ENCODE measurements around the gene MBD6. TPM values are rescaled to one million over a fixed set of nuclear protein-coding genes. Genes with fewer than 3 reads are reported as not detected.
"Not testable (repeated sequence)": the region's sequence is repeated elsewhere in the genome, so short reads cannot be mapped to it uniquely, and the experiment has no call there.

MBD6 gene
- total RNA-seq, 1 donor from 2014 or later, result 78.0 TPM

GRCh38 chr12:57488402-57489156 is 34.0 kb upstream of the MBD6 start:
- intact Hi-C loops (cut with micrococcal nuclease), result no loop called here

- intact Hi-C loops (cut with micrococcal nuclease), result no loop called here
These were observed 33.4 kb upstream of the MBD6 start for GRCh38 chr12:57489157-57489641.

DNA sequence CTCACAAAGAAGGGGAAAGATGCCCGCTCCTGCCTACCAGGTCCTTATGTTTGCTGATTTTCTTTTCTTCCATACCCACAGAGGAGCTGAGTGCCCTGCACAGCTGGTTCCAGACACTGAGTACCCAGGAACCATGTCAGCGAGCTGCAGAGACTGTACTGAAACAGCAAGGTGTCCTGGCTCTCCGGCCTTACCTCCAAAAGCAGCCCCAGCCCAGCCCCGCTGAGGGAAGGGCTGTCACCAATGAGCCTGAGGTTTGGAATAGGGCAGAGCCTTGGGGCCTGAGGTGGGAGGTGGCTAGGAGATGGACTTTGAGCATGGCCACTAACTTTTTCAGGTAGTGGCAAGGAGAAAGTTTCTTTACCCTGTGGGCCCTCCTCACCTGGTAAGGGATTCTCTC is 32.5 kb upstream of the MBD6 start:
- intact Hi-C loops (cut with micrococcal nuclease), result no loop called here

- intact Hi-C loops (cut with micrococcal nuclease), result no loop called here
These were observed 31.0 kb upstream of the MBD6 start for GRCh38 chr12:57491393-57492280.

GRCh38 chr12:57495051-57495701 is 27.4 kb upstream of the MBD6 start:
- intact Hi-C loops (cut with micrococcal nuclease), result not testable (repeated sequence)

- intact Hi-C loops (cut with micrococcal nuclease), result no loop called here
These were observed 25.8 kb upstream of the MBD6 start for GRCh38 chr12:57496822-57497221.

GRCh38 chr12:57497223-57498131 is 25.1 kb upstream of the MBD6 start:
- intact Hi-C loops (cut with micrococcal nuclease), result no loop called here

DNA sequence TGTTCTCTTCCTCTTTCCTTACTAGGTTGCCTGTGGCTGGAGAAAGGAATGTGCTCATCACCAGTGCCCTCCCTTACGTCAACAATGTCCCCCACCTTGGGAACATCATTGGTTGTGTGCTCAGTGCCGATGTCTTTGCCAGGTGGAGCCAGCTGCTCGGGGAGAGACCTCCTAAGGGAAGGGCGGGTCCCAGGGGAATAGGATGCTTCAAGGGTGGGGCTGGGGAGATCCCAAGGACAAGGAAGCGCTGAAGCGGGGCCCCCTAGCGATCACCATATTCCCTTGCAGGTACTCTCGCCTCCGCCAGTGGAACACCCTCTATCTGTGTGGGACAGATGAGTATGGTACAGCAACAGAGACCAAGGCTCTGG is 24.5 kb upstream of the MBD6 start:
- intact Hi-C loops (cut with micrococcal nuclease), result no loop called here

DNA sequence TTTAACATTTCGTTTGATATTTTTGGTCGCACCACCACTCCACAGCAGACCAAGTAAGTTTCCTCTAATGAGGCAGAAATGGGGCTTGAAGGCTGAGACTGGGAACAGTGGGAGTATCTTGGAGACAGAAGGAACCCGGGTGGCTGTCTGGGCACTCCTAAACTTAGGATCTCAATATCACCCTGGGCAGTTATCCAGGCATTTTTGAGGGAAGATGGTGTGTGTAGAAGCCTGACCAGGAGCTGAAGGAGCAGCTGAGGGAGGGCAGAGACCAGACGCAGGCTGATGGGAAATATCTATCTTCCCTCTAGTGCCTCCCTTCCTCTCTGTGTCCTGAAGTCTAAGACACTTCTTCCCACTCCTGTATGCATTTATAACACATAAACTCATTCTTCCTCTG is 24.1 kb upstream of the MBD6 start:
- intact Hi-C loops (cut with micrococcal nuclease), result no loop called here

DNA sequence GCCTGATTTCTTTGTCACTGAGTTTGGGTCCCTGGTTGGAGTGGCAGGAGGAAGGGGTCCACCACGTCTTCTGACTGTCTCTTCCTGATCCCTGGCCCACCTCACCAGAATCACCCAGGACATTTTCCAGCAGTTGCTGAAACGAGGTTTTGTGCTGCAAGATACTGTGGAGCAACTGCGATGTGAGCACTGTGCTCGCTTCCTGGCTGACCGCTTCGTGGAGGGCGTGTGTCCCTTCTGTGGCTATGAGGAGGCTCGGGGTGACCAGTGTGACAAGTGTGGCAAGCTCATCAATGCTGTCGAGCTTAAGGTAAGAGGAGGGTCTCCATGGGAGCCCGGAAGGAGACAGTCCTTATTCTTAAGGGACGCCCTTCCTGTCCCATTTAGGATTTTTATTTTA is 22.4 kb upstream of the MBD6 start:
- intact Hi-C loops (cut with micrococcal nuclease), result no loop called here

DNA sequence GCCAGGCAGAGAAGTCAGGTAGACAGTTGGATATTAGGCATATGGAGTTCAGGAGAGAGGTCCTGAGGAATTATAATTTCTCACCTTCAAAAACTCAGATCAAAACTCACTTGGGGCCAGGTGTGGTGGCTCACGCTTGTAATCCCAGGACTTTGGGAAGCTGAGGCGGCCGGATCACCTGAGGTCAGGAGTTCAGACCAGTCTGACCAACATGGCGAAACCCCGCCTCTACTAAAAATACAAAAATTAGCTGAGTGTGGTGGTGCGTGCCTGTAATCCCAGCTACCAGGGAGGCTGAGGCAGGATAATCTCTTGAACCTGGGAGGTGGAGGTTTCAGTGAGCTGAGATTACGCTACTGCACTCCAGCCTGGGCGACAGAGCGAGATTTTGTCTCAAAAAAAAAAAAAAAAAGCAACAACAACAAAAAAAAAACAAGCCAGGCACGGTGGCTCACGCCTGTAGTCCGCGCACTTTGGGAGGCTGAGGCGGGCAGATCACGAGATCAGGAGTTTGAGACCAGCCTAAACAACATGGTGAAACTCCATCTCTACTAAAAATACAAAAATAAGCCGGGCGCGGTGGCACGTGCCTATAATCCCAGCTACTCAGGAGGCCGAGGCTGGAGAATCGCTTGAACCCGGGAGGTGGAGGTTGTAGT is 20.2 kb upstream of the MBD6 start:
- intact Hi-C loops (cut with micrococcal nuclease), result not testable (repeated sequence)

- intact Hi-C loops (cut with micrococcal nuclease), result not testable (repeated sequence)
These were observed 16.1 kb upstream of the MBD6 start for GRCh38 chr12:57506541-57506940.

DNA sequence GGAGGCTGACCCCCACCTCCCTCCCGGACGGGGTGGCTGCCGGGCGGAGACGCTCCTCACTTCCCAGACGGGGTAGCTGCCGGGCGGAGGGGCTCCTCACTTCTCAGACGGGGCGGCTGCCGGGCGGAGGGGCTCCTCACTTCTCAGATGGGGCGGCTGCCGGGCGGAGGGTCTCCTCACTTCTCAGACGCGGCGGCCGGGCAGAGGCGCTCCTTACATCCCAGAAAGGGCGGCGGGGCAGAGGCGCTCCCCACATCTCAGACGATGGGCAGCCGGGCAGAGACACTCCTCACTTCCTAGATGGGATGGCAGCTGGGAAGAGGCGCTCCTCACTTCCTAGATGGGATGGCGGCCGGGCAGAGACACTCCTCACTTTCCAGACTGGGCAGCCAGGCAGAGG is 14.8 kb upstream of the MBD6 start:
- intact Hi-C loops (cut with micrococcal nuclease), result not testable (repeated sequence)

GRCh38 chr12:57511161-57511560 is 11.5 kb upstream of the MBD6 start:
- intact Hi-C loops (cut with micrococcal nuclease), result no loop called here

DNA sequence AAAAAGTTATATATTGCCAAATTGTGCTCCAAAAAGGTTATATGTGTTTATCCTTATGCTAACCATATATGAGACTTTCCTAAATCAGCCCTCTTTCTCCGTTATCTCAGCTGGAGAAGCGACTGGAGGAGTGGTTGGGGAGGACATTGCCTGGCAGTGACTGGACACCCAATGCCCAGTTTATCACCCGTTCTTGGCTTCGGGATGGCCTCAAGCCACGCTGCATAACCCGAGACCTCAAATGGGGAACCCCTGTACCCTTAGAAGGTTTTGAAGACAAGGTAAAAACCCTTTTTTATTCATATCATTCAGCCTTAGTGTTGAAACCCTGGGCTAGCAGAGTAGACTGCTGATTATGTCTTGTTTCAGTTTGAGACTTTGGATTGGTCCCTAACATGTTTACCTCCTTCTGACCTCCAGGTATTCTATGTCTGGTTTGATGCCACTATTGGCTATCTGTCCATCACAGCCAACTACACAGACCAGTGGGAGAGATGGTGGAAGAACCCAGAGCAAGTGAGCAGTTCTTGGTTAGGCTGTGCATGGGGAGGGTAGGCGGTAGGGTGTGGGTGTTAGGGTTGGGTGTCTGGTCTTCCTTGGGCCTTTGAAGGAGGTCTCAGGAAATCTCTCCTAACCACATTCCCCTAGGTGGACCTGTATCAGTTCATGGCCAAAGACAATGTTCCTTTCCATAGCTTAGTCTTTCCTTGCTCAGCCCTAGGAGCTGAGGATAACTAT is 10.9 kb upstream of the MBD6 start:
- intact Hi-C loops (cut with micrococcal nuclease), result no loop called here

- intact Hi-C loops (cut with micrococcal nuclease), result no loop called here
These were observed 10.0 kb upstream of the MBD6 start for GRCh38 chr12:57512665-57513064.

- intact Hi-C loops (cut with micrococcal nuclease), result no loop called here
These were observed 9.4 kb upstream of the MBD6 start for GRCh38 chr12:57513266-57513665.

DNA sequence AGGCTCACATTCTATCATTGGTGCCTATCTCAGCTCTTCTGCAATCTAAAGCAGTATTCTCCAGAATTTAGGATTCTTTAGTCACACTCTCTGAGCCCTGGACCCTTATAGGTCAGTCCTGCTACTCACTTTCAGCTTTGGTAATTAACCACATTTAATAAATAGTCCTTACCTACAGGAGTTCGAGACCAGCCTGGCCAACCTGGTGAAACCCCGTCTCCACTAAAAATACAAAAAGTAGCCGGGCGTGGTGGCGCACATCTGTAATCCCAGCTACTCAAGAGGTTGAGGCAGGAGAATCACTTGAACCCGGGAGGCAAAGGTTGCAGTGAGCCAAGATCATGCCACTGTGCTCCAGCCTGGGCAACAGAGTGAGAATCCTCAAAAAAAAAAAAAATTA is 8.9 kb upstream of the MBD6 start:
- intact Hi-C loops (cut with micrococcal nuclease), result not testable (repeated sequence)

DNA sequence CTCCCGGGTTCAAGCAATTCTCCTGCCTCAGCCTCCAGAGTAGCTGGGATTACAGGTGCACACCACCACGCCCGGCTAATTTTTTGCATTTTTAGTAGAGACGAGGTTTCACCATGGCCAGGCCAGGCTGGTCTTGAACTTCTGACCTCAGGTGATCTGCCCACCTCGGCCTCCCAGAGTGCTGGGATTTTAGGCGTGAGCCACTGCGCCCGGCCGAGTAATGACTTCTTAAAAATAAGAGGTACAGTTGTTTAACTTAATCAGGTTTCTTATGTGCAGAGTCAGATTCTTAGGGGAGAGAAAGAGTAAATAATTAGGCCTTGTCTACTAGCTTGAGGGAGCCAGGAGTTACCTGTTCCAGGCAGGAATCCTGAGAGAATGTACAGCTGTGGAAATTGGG is 8.4 kb upstream of the MBD6 start:
- intact Hi-C loops (cut with micrococcal nuclease), result not testable (repeated sequence)

All from T-helper 2 cell treated with Interferon-gamma antibody and Interleukin-4, amounts not matched to agents 100 ng/mL and 5 ng/mL, for 36 hours (primary cell).